Transverse colon (tissue), 4 donors: ENCODE measurements around the gene CAMKK1. TPM values are rescaled to one million over a fixed set of nuclear protein-coding genes. Genes with fewer than 3 reads are reported as not detected.

Experiments
- DNase-seq: peaks from one replicate; pipeline ENCODE4 v3.0.0-alpha.2; 2019
- H3K27ac ChIP-seq, 4 donors: fragments of 200-600 bp; sonication (generic); 2 replicates each; pipeline ENCODE4 v1.5.1; 2016 to 2018; ENCODE audit warnings: inconsistent platforms in 4 of 4
- H3K27me3 ChIP-seq: fragments of 200-600 bp; sonication (generic); 2 replicates; pipeline ENCODE4 v1.5.1; 2017; ENCODE audit warnings: inconsistent platforms
- H3K36me3 ChIP-seq, 4 donors: fragments of 200-600 bp; sonication (generic); 2 replicates each; pipeline ENCODE4 v1.5.1; 2017 to 2019; ENCODE audit warnings: inconsistent platforms in 4 of 4
- H3K4me1 ChIP-seq, 4 donors: fragments of 200-600 bp; sonication (generic); 2 replicates each; pipeline ENCODE4 v1.5.1; 2017 to 2020; ENCODE audit warnings: inconsistent platforms in 4 of 4
- H3K4me3 ChIP-seq, 4 donors: fragments of 200-600 bp; sonication (generic); 1 replicate in 1 of 4; 2 replicates in 3 of 4; pipeline versions ENCODE4 v1.5.1 to v1.6.1; 2017 to 2019; ENCODE audit warnings: inconsistent platforms in 4 of 4
- H3K9me3 ChIP-seq, 2 donors: fragments of 200-600 bp; sonication (generic); 2 replicates each; pipeline ENCODE4 v1.5.1; 2017 to 2019; ENCODE audit warnings: inconsistent platforms in 2 of 2
- EP300 ChIP-seq: sonication (generic); formaldehyde crosslinking; IDR thresholded peaks from one replicate; pipeline ENCODE4 v1.6.1; 2017; ENCODE audit warnings: antibody characterized with exemption, low read depth
- POLR2A ChIP-seq: fragments of 450-650 bp; IDR thresholded peaks from one replicate; pipeline ENCODE4 v1.6.1; 2016; ENCODE audit warnings: antibody characterized with exemption, mild to moderate bottlenecking, moderate library complexity
- POLR2AphosphoS5 ChIP-seq, 3 donors: sonication (generic); formaldehyde crosslinking; IDR thresholded peaks; one replicate each; pipeline ENCODE4 v1.6.1; 2016; ENCODE audit warnings: antibody characterized with exemption in 3 of 3
- WGBS, 2 donors: methylation state at CpG; one replicate each; pipeline ENCODE4 v1.1.5; 2018; ENCODE audit warnings: low coverage in 1 of 2; 5-methylcytosine and 5-hydroxymethylcytosine counted together
- in situ Hi-C, 4 donors: fragments of 200-750 bp; cut with MboI; loops; one replicate each; pipeline versions ENCODE4 v1.15.0 to v1.15.1; 2017; ENCODE audit warnings: low sequenced_read_pairs in 3 of 4, low pct_ligation_motif_present in 1 of 4, low pct_unique_long_range_greater_than_20kb in 1 of 4
- intact Hi-C: fragments of 100-400 bp; cut with DNase I; formaldehyde crosslinking; loops from one replicate; pipeline ENCODE4 v1.15.1; 2023; ENCODE audit warnings: low total_unique reads
- total RNA-seq, 4 donors: library from RNA; depleted of rRNA; stranded (reverse); fragments of >200 nt; gene quantifications; one replicate each; pipeline ENCODE4 v1.1.0, GENCODE V29; 2016
- TF ChIP-seq, protein P1 (sequence below), 5 experiments: fragments of 200-600 bp in 3 of 5; fragments of 450-650 bp in 2 of 5; sonication (generic) in 3 of 5; IDR thresholded peaks; 1 replicate in 2 of 5; 2 replicates in 3 of 5; pipeline ENCODE4 v1.5.1; 2016 to 2017; ENCODE audit warnings: antibody characterized with exemption in 5 of 5, inconsistent platforms in 3 of 5, mild to moderate bottlenecking in 2 of 5, moderate library complexity in 1 of 5

Gene CAMKK1
- total RNA-seq, 4 donors from 2014 or later = 2.9 to 31.0 (median 5.0) TPM

DNA sequence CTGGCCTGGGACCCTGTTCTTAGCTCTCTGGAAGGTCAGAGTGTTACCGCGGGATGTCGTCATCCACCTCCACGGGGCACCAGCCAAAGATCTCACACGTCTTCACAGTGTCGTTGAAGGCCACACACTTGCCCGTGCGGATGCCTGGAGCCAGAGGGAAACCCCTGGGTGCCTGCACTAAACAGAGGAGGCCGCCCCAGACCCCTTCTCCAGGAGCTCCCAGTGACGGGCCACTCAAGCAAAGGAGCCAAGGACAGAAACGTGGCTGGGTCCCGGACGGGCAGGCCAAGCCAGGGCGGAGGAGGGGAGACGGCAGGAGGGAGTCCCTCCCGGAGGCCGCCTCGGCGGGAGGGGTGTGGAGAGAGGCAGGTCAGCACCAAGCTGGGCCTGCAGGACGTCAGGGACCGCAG, 11.0 kb upstream of the CAMKK1 start:
- no peaks in the 10 kb centered on the region for H3K9me3 ChIP-seq
- in situ Hi-C loops (no loop called here), intact Hi-C loops (no loop called here)
- TF ChIP-seq, protein P1, sequence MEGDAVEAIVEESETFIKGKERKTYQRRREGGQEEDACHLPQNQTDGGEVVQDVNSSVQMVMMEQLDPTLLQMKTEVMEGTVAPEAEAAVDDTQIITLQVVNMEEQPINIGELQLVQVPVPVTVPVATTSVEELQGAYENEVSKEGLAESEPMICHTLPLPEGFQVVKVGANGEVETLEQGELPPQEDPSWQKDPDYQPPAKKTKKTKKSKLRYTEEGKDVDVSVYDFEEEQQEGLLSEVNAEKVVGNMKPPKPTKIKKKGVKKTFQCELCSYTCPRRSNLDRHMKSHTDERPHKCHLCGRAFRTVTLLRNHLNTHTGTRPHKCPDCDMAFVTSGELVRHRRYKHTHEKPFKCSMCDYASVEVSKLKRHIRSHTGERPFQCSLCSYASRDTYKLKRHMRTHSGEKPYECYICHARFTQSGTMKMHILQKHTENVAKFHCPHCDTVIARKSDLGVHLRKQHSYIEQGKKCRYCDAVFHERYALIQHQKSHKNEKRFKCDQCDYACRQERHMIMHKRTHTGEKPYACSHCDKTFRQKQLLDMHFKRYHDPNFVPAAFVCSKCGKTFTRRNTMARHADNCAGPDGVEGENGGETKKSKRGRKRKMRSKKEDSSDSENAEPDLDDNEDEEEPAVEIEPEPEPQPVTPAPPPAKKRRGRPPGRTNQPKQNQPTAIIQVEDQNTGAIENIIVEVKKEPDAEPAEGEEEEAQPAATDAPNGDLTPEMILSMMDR (IDR thresholded peaks at IDR 0.05) = no peak
- TF ChIP-seq EP300 = no peak
- TF ChIP-seq POLR2AphosphoS5 (IDR thresholded peaks at IDR 0.05) = no peak
- no peak for TF ChIP-seq POLR2A
- H3K36me3 ChIP-seq = no peaks in the 10 kb centered on the region
- no peak overlapping the region for H3K4me3 ChIP-seq
- DNase-seq = no peak
- H3K27ac ChIP-seq = no peak overlapping the region
- WGBS, 2 donors = 89% methylated on average over 21 of the region's 21 CpGs; no CpG with 5 or more reads in 1 of the 2 donors
- H3K4me1 ChIP-seq = no peaks in the 10 kb centered on the region
- no peaks in the 10 kb centered on the region for H3K27me3 ChIP-seq

DNA sequence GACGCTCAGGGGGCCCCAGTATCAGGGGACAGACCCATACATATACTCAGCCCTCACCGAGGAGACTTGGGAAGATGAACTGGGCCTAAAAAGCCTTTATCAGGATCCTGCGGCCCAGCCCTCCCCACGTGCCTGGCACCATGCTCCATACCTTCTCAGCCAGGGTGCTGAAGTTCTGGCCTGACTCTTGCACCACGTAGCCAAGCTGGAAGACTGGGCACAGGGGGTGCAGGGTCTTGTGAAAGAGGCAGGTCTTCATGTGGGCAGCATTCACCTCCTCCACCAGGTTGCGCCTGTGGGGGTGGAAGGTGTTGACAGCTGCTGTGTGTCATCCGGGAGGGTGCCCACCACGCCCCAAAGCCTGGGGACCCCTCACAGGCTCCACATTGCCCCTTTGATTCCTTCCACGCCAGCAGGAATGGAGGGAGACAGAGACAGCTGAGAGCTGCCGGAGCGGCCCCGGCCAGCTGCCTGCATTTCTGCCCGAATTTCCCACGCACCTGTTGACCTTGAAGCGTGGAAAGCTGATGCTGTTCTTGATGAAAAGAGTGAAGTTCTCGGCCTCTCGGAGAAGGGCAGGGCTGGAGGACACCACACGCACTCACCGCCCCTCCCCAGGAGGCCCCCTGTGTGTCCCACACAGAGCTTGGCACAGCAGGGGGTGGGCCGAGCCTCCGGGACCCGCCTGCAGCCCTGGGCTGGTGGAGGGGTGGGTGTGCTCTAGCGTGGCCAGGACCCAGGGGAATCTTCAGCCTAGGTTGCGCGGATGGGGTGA, 10.4 kb upstream of the CAMKK1 start:
- no peaks in the 10 kb centered on the region for H3K36me3 ChIP-seq
- H3K4me3 ChIP-seq = no peak overlapping the region
- H3K27ac ChIP-seq = no peak overlapping the region
- no peaks in the 10 kb centered on the region for H3K27me3 ChIP-seq
- no peaks in the 10 kb centered on the region for H3K9me3 ChIP-seq
- DNase-seq = no peak
- WGBS, 2 donors = 80 to 92% methylated on average over 1 to 24 of the region's 25 CpGs
- no peaks in the 10 kb centered on the region for H3K4me1 ChIP-seq
- in situ Hi-C loops = no loop called here
- TF ChIP-seq POLR2A = no peak
- TF ChIP-seq, protein P1 (IDR thresholded peaks at IDR 0.05) = no peak
- TF ChIP-seq EP300 = no peak
- no peak for TF ChIP-seq POLR2AphosphoS5 (IDR thresholded peaks at IDR 0.05)
- intact Hi-C loops = no loop called here

DNA sequence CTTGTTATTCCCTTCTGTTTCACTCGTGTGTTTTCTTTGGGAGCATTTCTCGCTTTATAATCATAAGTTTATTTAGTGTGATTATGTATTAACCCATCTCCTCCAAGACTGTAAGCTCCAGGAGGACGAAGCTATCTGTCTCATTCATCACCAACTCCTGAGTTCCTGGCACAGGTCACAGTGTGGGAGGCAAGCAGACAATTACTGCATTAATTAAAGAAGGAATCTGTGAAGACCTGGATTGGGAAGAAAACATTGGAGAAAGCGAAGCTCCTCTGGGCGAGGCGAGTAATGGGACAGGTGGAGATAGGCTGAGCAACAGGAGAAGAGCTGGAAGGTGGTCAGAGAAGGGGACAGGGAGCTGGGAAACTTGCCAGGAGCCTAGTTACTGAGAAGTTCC, 7.8 kb upstream of the CAMKK1 start:
- no peak for DNase-seq
- Histone ChIP-seq H3K4me1 (peaks cover 2 to 3% (median 3%) of the 10 kb centered on the region in 4 donors), H3K9me3 (no peaks in the 10 kb centered on the region), H3K36me3 (no peaks in the 10 kb centered on the region), H3K27me3 (no peaks in the 10 kb centered on the region), H3K4me3 (no peak overlapping the region), H3K27ac (no peak overlapping the region)
- in situ Hi-C loops (no loop called here), intact Hi-C loops (no loop called here)
- WGBS, 2 donors = 58 to 71% methylated on average over 4 to 6 of the region's 6 CpGs
- TF ChIP-seq, protein P1 (IDR thresholded peaks at IDR 0.05) = no peak
- TF ChIP-seq EP300 = no peak
- TF ChIP-seq POLR2AphosphoS5 (IDR thresholded peaks at IDR 0.05) = no peak
- no peak for TF ChIP-seq POLR2A

DNA sequence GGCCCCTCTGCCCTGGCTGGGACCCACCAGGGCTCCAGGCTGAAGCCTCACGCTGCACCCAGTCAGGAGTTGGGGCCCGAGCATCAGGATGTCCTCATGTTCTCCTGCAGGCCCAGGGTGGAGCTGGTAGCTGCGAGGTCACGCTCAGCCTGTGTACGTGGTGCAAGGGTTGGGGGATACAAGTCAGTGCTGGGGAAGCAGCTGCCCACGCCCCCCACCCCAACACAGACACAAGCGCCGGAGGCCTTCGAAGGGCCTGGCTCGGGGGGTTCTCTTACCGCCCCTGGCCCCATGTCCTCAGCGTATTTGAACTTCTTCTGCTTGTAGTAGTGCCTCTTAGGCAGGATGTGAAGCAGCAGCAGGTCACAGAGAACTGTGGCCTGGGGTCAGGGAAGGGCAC, 4.9 kb upstream of the CAMKK1 start:
- Histone ChIP-seq H3K4me1 (peaks cover 21 to 27% (median 26%) of the 10 kb centered on the region in 4 donors), H3K9me3 (no peaks in the 10 kb centered on the region), H3K4me3 (no peak overlapping the region), H3K27ac (no peak overlapping the region), H3K27me3 (no peaks in the 10 kb centered on the region), H3K36me3 (no peaks in the 10 kb centered on the region)
- intact Hi-C loops = no loop called here
- in situ Hi-C loops = no loop called here
- 96% methylated on average over 6 of the region's 12 CpGs; no CpG with 5 or more reads in 1 of the 2 donors for WGBS, 2 donors
- TF ChIP-seq, protein P1 (IDR thresholded peaks at IDR 0.05) = no peak
- TF ChIP-seq EP300 (no peak), POLR2A (no peak), POLR2AphosphoS5 (IDR thresholded peaks at IDR 0.05) (no peak)
- DNase-seq = no peak
